Activated naive CD8-positive, alpha-beta T cell treated with anti-CD3 and anti-CD28 coated beads, Interleukin-2, amount 10 ng/mL, durations not matched to agents 7 days and 5 days (primary cell): ENCODE results near the gene ATP2B3. TPM values are rescaled to one million over a fixed set of nuclear protein-coding genes. Genes with fewer than 3 reads are reported as not detected.
A peak's percentile ranks its signal among the peaks of the same experiment; 100 is the strongest.

Experiments
- ATAC-seq: fragments of 150-1000 bp; cut with Tn5 transposase; one replicate; pipeline ENCODE4 v1.10.0; 2021; ENCODE audit warnings: low read depth, moderate library complexity
- POLR2A ChIA-PET: fragments of 350-600 bp; sonication (Branson Sonifier 250); formaldehyde crosslinking; loops from one replicate; lab custom pipeline; 2021; ENCODE audit warnings: antibody characterized with exemption; lab: Charles Lee
- DNase-seq: peaks from one replicate; pipeline ENCODE4 v3.0.0; 2021
- H3K27ac Mint-ChIP-seq: one replicate; pipeline ENCODE4 v1.8.0; 2022; ENCODE audit warnings: mild to moderate bottlenecking, mixed read lengths
- H3K27me3 Mint-ChIP-seq: one replicate; pipeline ENCODE4 v1.8.0; 2022; ENCODE audit warnings: mild to moderate bottlenecking, moderate library complexity, mixed read lengths
- H3K36me3 Mint-ChIP-seq: one replicate; pipeline ENCODE4 v1.8.0; 2021; ENCODE audit warnings: mild to moderate bottlenecking, mixed read lengths
- H3K4me1 Mint-ChIP-seq: one replicate; pipeline ENCODE4 v1.8.0; 2021; ENCODE audit warnings: mixed read lengths
- H3K4me3 Mint-ChIP-seq: one replicate; pipeline ENCODE4 v1.8.0; 2022; ENCODE audit warnings: mild to moderate bottlenecking, moderate library complexity, mixed read lengths
- H3K9me3 Mint-ChIP-seq: one replicate; pipeline ENCODE4 v1.8.0; 2021; ENCODE audit warnings: mixed read lengths
- total RNA-seq, 2 experiments: library from RNA; stranded (reverse); gene quantifications; one replicate each; pipeline ENCODE4 v1.2.3, GENCODE V29; 2021

ATP2B3 gene
- total RNA-seq, 2 experiments from 2014 or later: not detected

DNA sequence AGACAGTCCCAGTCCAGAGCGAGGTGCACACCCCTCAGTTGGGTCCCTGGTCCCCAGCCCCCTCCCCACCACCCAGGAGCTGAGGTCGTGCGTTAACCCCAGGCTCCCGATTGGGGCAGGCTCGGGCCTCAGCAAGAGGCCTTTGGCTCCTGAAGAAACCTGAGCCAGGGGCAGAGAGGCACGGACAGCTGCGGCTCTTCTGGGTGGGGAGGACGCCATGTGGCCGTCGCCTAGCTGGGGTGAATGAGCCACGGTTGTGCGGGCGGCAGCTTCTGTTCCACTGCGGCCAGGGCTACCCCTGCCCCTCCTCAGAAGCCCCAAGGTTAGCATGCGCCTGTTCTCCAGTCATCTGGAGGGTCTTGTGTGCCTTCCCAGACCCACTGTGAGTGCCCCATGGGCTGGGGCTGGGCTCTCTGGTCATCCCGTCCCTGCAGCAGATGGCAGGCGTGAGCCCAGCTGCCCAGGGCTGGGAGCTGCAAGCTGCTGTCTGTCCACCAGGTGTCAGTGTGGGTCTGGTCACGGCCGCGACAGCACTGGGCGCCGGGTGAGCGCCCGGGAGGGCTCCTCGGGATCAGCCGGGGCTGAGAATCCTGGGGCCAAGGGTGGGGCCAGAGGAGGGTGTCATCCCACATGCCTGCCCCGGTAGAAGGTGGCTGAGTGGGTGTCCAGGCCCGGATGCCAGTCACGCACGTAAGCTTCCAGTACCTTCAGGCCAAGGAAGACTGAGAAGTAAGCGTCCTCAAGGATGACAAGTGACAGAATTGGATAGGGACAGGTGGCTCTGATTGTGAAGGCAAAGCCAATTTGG lies 21.9 kb downstream of the ATP2B3 start:
- POLR2A ChIA-PET: interaction anchor here (1.0 kb wide), 1 partner anchor 507 kb away, joined by 3 read pairs; no protein-coding TSS in a partner anchor
- no peaks in the 10 kb centered on the region for H3K4me1 Mint-ChIP-seq
- no peaks in the 10 kb centered on the region for H3K36me3 Mint-ChIP-seq
- no peaks in the 10 kb centered on the region for H3K9me3 Mint-ChIP-seq
- no peak overlapping the region for H3K27ac Mint-ChIP-seq
- DNase-seq (peak; percentile 66), ATAC-seq (peak; percentile 86)
- H3K27me3 Mint-ChIP-seq: no peaks in the 10 kb centered on the region
- H3K4me3 Mint-ChIP-seq: no peak overlapping the region

DNA sequence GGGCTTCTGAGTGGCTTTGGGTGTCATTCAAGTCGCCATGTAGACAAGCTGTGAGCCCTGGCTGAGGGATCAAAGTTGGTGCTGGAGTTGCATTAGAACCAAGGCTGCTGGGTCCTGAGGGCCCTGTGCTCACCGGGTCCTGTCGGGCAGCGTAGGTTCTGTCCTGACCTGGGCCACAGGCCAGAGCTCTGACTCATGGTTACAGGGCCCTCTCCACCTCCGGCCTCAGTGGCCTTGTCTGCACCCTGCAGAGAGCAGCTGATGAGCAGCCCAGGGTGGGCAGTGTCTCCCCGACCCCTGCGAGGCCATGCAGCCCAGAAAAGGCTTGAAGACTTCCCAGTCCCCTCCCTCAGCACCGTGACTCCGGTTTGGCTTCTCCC lies 22.5 kb downstream of the ATP2B3 start:
- Mint-ChIP-seq H3K9me3 (no peaks in the 10 kb centered on the region), H3K4me1 (no peaks in the 10 kb centered on the region), H3K4me3 (no peak overlapping the region), H3K27me3 (no peaks in the 10 kb centered on the region), H3K27ac (no peak overlapping the region), H3K36me3 (no peaks in the 10 kb centered on the region)
- no peak for DNase-seq
- no peak for ATAC-seq
- POLR2A ChIA-PET: interaction anchor here (1.0 kb wide), 1 partner anchor 507 kb away, joined by 3 read pairs; no protein-coding TSS in a partner anchor

GRCh38 chrX:153544727-153545126 lies 27.3 kb downstream of the ATP2B3 start:
- no peaks in the 10 kb centered on the region for H3K4me1 Mint-ChIP-seq
- no peak for DNase-seq
- H3K27ac Mint-ChIP-seq: no peak overlapping the region
- ATAC-seq: no peak
- H3K4me3 Mint-ChIP-seq: no peak overlapping the region
- H3K27me3 Mint-ChIP-seq: peaks cover 2% of the 10 kb centered on the region
- H3K9me3 Mint-ChIP-seq: no peaks in the 10 kb centered on the region
- POLR2A ChIA-PET: no interaction called here
- no peaks in the 10 kb centered on the region for H3K36me3 Mint-ChIP-seq

DNA sequence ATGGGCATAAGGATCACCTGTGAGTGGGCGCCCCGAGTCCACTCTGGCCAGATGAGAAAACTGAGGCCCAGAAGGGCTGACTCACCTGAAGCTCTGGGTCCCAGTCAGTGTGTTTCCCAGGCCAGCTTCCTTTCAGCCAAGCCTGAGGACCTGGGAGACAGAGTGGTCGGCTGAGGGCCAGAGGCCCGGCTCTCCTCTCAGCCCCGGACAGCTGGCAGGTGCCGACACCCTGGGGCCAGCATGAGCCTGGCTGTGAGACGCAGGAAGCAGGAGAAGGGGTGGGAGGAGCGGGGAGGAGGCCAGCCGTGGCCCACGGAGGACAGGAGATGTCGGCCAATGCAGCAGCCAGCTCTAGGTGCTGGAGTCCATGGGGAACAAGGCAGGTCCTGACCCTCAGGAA lies 28.9 kb downstream of the ATP2B3 start:
- Mint-ChIP-seq H3K4me1 (no peaks in the 10 kb centered on the region), H3K9me3 (no peaks in the 10 kb centered on the region), H3K4me3 (no peak overlapping the region), H3K27ac (no peak overlapping the region), H3K27me3 (peaks cover 2% of the 10 kb centered on the region), H3K36me3 (no peaks in the 10 kb centered on the region)
- ATAC-seq (no peak), DNase-seq (no peak)
- POLR2A ChIA-PET: no interaction called here

- no peaks in the 10 kb centered on the region for H3K9me3 Mint-ChIP-seq
- H3K36me3 Mint-ChIP-seq: no peaks in the 10 kb centered on the region
- H3K4me1 Mint-ChIP-seq: no peaks in the 10 kb centered on the region
- H3K27me3 Mint-ChIP-seq: peaks cover 2% of the 10 kb centered on the region
- POLR2A ChIA-PET: interaction anchor here (0.7 kb wide), 1 partner anchor 550 kb away, joined by 3 read pairs; no protein-coding TSS in a partner anchor
- H3K27ac Mint-ChIP-seq: no peak overlapping the region
- no peak overlapping the region for H3K4me3 Mint-ChIP-seq
- DNase-seq (no peak), ATAC-seq (no peak)
These were observed 29.8 kb downstream of the ATP2B3 start for GRCh38 chrX:153547195-153547594.

GRCh38 chrX:153549231-153549630 lies 31.8 kb downstream of the ATP2B3 start:
- H3K4me1 Mint-ChIP-seq: no peaks in the 10 kb centered on the region
- POLR2A ChIA-PET: no interaction called here
- ATAC-seq: no peak
- H3K9me3 Mint-ChIP-seq: no peaks in the 10 kb centered on the region
- no peak for DNase-seq
- H3K27me3 Mint-ChIP-seq: peaks cover 2% of the 10 kb centered on the region
- H3K27ac Mint-ChIP-seq: no peak overlapping the region
- H3K4me3 Mint-ChIP-seq: no peak overlapping the region
- no peaks in the 10 kb centered on the region for H3K36me3 Mint-ChIP-seq

- H3K4me1 Mint-ChIP-seq: no peaks in the 10 kb centered on the region
- no peak overlapping the region for H3K4me3 Mint-ChIP-seq
- H3K9me3 Mint-ChIP-seq: no peaks in the 10 kb centered on the region
- ATAC-seq: no peak
- H3K27me3 Mint-ChIP-seq: peaks cover 2% of the 10 kb centered on the region
- no peak overlapping the region for H3K27ac Mint-ChIP-seq
- no peaks in the 10 kb centered on the region for H3K36me3 Mint-ChIP-seq
- no peak for DNase-seq
- POLR2A ChIA-PET: no interaction called here
These were observed 32.4 kb downstream of the ATP2B3 start for GRCh38 chrX:153549807-153550206.

DNA sequence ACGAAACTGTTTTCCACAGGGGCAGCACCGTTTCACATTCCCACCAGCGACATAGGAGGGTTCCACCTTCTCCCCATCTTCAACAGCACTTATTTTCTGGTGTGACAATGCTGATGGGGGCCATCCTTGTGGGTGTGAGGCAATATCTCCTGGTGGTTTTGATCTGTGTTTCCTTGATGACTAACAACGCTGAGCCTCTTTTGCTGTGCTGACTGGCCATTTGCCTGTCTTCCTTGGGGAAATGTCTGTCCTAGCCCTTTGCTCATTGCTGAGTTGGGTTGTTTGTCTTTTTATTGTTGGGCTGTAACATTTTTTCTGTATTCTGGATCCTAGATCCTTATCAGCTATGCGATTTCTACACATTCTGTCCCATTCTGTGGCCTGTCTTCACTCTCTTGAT lies 33.7 kb downstream of the ATP2B3 start:
- POLR2A ChIA-PET: no interaction called here
- Mint-ChIP-seq H3K36me3 (no peaks in the 10 kb centered on the region), H3K9me3 (no peaks in the 10 kb centered on the region), H3K4me1 (no peaks in the 10 kb centered on the region), H3K27me3 (peaks cover 2% of the 10 kb centered on the region), H3K4me3 (no peak overlapping the region), H3K27ac (no peak overlapping the region)
- ATAC-seq (no peak), DNase-seq (no peak)

DNA sequence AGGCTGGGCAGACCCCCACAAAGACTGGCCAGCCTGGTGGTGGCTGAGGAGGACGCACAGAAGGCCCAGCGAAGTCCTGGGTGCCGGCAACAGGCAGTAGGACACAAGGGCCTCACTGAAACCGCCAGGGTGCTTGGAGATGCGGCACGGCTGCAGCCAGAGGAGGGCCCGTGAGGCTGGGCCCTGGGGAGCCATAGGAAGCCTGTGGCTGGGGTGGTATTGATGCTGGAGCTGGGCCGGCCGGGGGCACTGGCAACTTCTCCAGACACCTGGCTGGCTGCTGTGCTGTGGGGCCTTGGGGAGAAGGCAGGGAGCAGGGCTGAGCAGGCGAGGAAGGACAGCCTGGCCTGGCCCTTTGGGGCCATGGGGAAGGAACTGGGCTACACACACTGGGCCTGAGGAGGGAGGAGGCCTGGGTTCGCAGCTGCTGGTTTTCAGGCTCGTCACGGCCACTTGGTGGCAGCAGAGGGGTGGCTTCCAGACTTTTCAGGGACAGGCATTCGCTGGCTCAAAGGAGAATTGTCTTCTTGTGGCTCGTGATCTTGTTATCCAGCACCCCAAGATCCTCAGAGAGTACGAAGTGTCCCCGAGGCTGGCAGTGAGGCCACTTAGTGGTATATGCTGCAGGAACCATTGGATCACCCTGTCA lies 37.2 kb downstream of the ATP2B3 start:
- H3K4me1 Mint-ChIP-seq: no peaks in the 10 kb centered on the region
- no peaks in the 10 kb centered on the region for H3K27me3 Mint-ChIP-seq
- DNase-seq (peak; percentile 70), ATAC-seq (peak; percentile 80)
- POLR2A ChIA-PET: no interaction called here
- H3K27ac Mint-ChIP-seq: no peak overlapping the region
- H3K36me3 Mint-ChIP-seq: no peaks in the 10 kb centered on the region
- H3K9me3 Mint-ChIP-seq: no peaks in the 10 kb centered on the region
- H3K4me3 Mint-ChIP-seq: no peak overlapping the region

- Mint-ChIP-seq H3K9me3 (no peaks in the 10 kb centered on the region), H3K27me3 (no peaks in the 10 kb centered on the region), H3K4me3 (no peak overlapping the region), H3K36me3 (no peaks in the 10 kb centered on the region), H3K27ac (no peak overlapping the region), H3K4me1 (no peaks in the 10 kb centered on the region)
- no peak for DNase-seq
- ATAC-seq: no peak
- POLR2A ChIA-PET: no interaction called here
These were observed 39.3 kb downstream of the ATP2B3 start for GRCh38 chrX:153556767-153557166.

- Mint-ChIP-seq H3K9me3 (no peaks in the 10 kb centered on the region), H3K27ac (no peak overlapping the region), H3K4me3 (no peak overlapping the region), H3K4me1 (no peaks in the 10 kb centered on the region), H3K27me3 (no peaks in the 10 kb centered on the region), H3K36me3 (no peaks in the 10 kb centered on the region)
- POLR2A ChIA-PET: no interaction called here
- no peak for ATAC-seq
- DNase-seq: no peak
These were observed 40.3 kb downstream of the ATP2B3 start for GRCh38 chrX:153557618-153558355.

- Mint-ChIP-seq H3K4me3 (no peak overlapping the region), H3K27me3 (no peaks in the 10 kb centered on the region), H3K27ac (no peak overlapping the region), H3K9me3 (no peaks in the 10 kb centered on the region), H3K36me3 (no peaks in the 10 kb centered on the region), H3K4me1 (no peaks in the 10 kb centered on the region)
- POLR2A ChIA-PET: no interaction called here
- DNase-seq (no peak), ATAC-seq (peak; percentile 69)
These were observed 42.6 kb downstream of the ATP2B3 start for GRCh38 chrX:153560000-153560399.

DNA sequence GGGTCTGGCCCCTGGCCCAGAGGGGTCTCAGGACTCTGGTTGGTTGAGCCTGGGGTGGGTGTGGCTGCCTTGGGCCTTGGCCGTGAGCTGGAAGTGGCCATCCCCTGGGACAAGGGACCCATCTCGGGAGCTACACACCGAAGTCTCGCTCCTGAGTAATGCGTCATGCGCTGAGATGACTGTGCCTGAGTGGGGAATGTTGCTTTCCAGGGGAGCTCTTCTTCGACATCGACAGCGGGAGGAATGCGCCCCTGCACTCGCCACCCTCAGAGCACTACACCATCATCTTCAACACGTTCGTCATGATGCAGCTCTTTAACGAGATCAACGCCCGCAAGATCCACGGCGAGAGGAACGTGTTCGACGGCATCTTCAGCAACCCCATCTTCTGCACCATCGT lies 43.0 kb downstream of the ATP2B3 start:
- Mint-ChIP-seq H3K9me3 (no peaks in the 10 kb centered on the region), H3K36me3 (no peaks in the 10 kb centered on the region), H3K4me1 (no peaks in the 10 kb centered on the region), H3K27me3 (no peaks in the 10 kb centered on the region), H3K27ac (no peak overlapping the region), H3K4me3 (no peak overlapping the region)
- POLR2A ChIA-PET: no interaction called here
- ATAC-seq: no peak
- no peak for DNase-seq
